NOMO-1 treated with DMSO at 0.1 percent for 48 hours (cell line): ENCODE data around the gene COL5A1.
"Not testable (repeated sequence)": the region's sequence is repeated elsewhere in the genome, so short reads cannot be mapped to it uniquely, and the experiment has no call there.

Experiments
- DNase-seq: peaks from one replicate; lab custom pipeline; 2025; ENCODE audit not compliant: unreplicated experiment; lab: John Stamatoyannopoulos, UW

Gene COL5A1

DNA sequence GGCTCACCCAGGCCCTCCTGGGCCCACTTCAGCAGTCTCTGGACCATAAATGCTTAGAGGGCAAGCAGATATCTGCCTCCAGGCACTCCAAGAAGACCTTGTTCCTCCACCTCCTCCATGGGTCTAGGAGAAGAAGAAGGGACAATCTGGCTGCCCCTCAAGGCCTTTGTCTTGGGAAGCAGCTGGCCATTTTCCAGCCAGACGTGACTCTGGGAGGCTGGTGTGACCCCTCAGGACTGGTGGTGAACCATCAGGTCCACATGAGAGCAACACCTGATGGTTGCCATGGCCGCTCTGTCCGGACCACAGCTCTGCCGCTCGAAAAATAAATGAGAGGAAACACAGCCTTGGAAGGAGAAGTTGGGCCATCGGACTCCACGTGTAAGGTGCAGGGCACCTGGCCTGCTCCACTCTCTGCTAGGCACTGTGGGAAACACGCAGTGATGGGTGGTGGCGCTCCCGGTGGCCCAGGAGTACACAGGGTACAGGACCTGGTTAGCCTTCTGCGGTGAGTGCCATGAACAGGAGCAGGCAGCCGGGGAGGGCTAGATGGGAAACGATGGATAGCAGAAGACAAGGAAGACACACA, 3.0 kb upstream of the COL5A1 start:
- DNase-seq, result no peak

DNA sequence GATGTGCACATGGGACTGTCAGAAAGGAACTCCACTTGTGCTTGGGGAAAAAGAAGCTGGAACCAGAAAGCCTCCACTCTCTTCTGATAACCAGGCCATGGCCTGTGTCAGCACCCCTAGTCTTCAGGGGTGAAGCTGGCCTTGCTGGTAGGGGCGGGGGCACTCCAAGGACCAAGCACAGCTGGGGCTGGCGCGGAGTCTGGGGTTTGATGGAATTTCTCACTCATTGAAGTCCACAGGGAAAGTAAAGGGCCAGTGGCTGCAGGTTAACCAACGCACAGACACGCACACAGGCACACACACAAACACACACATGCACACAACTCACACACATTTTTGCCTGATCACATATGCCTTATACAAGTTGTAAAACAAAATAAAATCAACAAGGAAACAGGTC, 1.6 kb upstream of the COL5A1 start:
- no peak for DNase-seq

DNA sequence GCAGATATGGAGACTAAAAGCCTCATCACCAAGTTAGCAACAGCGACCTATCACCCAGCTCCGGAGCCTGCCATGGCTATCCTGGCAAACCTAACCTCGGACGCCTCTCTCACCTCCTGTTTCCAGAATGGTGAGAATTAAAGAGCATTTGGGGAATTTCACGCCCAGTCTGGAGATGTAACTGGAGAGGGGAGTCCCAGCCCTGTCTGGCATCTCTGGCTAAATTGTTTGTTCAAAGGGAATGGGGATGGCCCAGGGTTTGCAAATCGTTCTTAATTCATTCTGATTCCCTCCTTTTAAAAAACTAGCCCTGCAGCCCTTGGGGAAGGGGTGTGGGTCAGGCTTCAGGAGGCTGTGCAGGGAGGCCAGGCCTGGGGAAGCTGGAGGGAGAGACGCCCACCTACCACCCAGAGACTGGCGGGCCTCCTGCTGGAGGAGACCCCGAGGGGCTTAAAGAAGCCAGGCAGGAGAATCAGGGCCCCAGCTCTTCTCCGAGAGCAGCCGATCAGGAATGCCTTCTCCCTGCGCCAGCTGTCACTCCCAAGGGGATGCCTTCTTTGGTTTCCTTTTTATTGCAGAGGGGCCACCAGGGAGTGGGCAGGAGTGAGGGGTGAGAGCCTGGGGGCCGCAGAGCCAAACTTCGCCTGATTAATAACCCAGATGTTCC, 964 bp upstream of the COL5A1 start:
- DNase-seq, result no peak

DNA sequence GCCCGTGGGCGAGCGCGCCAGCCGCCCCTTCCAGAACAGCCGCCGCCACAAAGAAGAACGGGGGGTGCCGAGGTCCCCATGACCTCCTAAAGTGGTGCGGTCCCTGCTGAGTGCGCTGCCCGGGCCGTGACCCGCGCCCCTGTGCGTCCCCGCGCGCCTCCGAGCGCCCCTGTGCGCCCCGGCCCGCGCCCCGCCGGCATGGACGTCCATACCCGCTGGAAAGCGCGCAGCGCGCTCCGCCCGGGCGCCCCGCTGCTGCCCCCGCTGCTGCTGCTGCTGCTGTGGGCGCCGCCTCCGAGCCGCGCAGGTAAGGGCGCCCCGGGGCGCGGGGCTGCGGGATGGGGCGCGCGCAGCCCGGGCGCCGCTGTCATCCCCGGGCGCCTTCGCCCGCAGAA, 384 bp downstream of the COL5A1 start:
- no peak for DNase-seq

DNA sequence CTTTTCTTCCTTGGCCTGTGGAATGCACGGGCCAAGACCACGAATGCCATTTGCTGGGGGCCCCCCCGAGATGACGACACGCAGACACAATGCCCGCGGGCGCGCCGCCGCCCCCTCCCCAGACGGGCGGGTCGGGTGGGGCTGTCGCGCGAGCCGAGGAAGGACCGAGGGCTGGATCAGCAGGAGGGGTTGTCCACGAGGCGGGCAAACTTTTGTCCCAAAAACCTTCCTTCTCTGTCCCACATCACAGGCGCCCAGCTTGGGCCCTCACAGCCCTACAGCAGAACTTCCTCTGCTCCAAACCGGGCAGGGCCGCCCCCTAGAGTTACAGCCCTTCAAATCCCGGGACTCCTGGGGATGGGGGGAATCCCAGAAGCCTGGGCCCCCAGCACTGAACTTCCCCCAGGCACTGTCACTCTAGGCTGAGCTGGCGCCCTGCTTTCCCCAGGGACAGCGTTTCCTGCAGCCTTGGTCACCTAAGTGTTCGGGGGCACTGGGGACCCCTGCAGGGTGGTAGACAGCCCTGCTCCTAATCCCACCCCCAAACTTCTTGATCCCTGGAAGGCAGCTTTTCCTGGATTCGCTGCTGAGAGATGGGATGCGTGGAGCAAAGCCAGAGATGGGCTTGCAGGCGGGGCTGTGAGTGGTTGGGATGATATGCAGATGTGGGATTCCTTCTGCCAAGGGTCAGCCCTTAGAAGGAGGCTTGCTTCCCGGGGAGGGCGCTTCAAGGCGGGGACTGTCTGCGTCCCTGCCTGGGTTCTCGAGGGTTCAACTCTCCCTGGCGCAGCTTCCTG, 980 bp downstream of the COL5A1 start:
- no peak for DNase-seq

DNA sequence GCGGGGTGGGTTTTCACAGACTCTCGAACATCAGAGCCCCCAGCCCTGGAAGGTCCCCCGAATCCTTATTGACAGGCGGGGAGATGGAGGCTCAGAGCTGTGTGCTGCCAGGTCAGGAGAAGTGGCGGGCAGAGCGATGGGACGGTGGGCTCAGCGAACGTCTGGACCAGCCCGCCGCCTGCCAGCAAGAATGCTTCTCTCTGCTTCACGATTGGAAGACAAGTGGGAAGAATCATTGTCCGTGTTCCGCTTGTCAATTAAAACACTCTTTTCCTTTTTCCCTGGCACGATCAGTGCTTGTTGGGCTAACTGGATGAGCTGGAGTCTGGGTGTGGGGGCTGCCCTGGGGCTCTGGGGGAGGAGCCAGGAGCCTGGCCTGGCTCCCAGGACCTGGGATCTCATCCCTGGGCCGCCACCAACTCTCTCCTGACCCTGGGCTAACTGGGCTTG, 1.6 kb downstream of the COL5A1 start:
- DNase-seq, result no peak

DNA sequence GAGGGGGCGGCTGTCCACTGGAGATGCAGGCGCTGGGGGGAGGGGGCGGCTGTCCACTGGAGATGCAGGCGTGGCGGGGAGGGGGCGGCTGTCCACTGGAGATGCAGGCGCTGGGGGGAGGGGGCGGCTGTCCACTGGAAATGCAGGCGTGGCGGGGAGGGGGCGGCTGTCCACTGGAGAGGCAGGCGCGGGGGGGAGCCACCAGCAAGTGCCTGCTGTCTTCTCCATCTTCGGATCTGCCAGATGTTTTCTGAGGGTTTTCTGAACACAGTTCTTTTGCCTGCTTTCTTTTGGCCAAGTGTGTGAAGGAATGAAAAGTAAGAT, 2.8 kb downstream of the COL5A1 start:
- not testable (repeated sequence) for DNase-seq

DNA sequence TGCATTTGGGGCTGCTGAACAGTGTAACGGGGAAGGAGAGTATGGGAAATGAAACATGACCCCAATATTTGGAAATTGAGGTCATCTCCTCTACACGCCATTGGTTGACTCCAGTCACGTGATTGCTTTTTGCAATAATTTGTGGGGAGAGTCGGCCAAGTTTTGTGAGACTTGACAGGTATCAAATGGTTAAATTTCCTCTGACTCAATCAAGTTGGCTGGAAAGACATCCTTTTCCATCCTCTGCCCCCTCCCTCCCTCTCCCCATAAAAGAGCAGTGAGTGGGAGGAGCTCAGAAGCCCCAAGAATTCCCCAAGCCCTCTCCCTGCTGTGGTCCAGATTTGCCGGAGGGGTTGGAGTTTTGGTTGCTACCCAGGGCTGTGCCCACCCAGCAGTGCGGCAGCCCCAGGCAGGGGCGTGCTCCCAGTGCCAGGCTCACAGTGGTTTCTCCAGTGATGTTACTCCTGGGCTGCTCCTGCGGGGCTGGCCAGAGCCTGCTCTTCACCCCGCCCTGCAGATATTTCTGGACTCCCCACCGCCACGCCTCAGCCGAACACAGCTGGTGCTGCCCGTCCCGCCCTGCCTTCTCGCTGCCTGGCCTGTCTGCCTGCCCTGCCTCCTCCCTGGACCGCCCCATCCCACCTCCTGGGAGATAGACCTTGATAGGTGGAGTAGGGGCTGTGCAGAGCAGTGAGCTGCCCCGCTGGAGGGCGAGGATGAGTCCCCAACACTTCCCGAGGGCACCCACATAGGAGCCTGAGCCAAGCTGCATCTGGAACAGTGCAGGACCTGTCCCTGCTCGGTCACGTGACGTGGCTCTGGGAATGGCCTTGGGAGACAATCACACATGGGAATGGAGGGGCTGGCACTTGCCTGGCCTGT, 3.4 kb downstream of the COL5A1 start:
- no peak for DNase-seq

DNA sequence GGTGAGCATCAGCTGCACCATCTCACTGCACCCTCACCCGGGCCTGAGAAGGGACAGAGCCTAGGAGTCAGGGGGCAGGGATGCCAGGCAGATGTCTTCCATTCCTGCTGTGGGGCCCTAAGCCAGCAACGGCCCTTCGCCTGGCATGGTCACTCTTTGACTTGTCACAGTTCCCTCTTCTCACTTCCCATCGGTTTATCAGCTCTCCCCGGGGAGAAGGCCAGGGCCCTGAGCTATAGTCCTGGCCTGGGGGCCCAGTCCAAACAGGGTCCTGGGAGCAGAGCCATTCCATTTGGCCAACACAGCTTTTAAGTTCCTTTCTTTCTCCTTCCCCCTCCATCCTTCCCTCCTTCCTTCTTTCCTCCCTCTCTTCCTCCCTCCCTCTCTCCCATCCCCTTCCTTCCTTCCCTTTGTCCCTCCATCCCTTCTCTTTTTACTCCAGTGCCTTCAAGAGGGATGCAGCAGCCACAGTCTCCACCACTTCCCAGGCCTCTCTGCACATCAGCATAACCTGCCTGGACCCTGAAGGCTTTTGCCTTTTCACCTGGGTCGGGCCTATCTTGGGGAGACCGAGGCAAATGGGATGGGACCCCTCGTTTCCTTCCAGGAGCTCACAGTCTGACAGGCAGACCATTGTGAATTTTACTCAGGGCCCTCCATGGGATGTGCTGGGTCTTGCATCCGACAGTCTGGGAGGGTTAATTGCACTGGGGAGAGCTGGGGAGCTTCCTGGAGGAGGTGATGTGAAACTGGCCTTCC, 4.2 kb downstream of the COL5A1 start:
- DNase-seq, result no peak

DNA sequence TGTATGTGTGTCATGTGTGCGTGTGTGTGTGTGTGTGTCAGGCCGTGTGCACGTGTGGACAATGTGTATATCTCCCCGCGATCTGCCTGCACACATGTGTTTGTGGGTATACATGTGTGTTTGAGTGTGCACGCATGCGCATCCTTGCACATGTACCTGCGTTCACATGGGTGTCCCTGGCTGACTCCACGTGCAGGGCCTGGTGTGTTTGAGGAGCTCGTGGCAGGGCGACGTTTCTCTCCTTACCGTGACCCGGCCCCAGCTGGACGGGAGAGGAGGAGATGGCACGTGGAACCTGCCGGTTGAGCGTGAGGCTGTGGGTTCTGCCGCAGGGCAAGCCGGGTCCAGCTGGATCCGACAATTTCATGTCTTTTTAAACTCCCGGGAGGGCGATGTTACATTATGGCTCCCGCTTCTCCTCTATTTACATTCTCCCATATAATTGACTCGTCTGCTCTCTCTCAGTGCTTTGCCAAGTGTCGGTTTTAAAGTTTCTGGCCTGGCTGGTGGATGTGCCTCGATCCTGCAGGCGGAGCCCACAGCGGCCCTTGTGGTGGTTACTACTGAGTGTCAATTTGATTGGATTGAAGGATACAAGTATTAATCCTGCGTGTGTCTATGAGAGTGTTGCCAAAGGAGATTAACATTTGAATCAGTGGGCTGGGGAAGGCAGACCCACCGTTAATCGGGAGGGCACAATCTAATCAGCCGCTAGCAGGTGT, 5.9 kb downstream of the COL5A1 start:
- no peak for DNase-seq

DNA sequence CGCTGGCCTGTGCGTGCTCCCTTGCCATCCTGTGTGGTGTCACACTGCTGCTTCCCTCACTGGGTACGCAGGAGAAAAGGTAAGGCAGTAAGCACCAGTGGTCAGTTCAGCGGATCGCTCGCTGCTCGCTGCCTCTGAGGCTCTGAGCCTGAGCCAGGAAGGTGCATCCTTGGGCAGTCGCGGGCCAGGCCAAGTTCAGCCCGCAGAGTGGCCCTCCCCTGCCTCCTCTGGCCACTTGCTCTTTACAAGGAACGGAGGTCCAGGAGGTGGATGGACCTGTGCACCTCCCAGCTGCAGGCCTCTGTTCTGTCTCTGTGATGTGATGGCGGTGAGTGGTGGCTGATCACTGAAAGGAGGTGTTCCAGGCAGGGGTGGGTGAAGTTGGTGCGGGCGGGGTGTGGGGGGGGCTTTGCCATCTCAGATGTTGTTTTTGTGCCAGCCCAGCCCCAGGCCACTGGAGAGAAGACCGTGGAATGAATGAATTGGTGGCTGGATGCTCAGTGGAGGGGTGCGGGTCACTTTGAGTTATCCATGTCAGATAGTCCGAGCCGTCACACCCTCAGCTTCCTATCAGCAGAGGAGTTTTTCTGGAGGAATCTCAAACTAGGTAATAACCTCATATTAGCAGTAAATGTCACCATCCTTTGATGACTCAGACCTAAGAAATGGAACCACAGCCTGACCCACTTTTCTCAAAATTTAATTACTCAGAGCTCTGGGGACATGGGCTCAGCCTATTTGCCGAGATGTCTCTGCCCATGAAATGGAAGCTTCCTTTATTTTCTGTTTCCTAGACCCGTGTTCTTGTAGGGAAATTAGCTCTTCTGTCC, 7.3 kb downstream of the COL5A1 start:
- no peak for DNase-seq

DNA sequence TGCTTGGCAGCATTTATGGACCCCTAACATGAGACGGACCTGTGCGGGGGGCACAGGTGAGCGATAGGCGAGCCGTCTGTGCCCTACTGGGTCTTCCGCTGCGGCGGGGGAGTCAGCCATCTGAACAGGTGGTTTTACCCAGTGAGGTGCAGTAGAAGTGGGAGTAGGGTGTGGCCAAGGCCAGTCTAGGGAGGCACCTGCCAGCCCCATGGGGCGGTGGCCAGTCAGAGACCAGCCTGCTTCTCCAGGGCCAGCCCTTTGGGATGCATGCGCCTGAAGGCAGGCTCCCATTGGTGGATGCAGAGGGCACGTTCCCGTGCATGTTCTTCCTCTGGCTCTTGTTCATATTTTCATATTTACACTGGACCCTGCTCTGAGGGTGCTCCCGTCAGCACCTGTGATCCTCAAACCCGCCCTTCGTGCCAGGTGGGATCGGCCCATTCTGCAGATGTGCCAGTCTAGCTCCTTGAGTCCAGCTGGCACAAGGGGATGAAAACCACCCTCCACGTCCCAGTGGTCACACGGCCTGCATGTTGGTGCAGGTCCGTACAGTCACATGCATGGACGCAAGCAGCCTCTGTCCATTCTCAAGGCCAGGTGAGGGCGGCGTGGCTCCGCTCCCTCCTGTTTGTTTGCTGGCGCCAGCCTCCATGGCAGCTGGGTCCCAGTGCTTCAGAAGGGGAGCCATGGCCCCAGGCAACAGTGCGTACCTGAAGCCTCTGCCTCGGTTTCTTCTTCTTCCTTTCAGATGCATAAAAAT, 9.0 kb downstream of the COL5A1 start:
- no peak for DNase-seq

DNA sequence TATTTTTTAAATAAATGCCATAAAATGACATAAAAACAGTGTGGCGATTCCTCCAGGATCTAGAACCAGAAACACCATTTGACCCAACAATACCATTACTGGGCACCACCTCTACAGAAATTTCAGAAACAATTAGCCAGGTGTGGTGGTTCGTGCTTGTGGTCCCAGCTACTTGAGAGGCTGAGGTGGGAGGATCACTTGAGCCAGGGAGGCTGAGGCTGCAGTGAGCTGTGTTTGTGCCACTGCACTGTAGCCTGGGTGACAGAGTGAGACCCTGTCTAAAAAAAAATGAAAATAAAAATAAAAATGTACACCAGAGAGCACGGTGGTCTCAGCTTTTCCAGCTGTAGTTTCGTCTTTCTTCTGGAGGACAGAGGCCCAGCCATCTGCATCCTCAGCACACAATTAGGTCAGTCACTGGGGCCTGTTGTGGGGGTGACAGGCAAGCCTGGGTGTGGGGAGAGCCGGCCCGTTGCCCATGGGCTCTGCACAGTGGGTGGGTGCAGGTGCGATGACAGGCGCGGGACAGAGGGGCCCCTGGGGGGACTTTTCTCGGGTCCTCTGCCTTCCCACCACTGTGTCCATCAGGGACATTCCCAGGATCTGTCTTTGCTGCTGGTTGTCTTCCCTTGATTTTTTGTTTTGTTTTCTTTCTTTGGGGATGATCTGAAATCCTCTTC, 9.8 kb downstream of the COL5A1 start:
- no peak for DNase-seq

DNA sequence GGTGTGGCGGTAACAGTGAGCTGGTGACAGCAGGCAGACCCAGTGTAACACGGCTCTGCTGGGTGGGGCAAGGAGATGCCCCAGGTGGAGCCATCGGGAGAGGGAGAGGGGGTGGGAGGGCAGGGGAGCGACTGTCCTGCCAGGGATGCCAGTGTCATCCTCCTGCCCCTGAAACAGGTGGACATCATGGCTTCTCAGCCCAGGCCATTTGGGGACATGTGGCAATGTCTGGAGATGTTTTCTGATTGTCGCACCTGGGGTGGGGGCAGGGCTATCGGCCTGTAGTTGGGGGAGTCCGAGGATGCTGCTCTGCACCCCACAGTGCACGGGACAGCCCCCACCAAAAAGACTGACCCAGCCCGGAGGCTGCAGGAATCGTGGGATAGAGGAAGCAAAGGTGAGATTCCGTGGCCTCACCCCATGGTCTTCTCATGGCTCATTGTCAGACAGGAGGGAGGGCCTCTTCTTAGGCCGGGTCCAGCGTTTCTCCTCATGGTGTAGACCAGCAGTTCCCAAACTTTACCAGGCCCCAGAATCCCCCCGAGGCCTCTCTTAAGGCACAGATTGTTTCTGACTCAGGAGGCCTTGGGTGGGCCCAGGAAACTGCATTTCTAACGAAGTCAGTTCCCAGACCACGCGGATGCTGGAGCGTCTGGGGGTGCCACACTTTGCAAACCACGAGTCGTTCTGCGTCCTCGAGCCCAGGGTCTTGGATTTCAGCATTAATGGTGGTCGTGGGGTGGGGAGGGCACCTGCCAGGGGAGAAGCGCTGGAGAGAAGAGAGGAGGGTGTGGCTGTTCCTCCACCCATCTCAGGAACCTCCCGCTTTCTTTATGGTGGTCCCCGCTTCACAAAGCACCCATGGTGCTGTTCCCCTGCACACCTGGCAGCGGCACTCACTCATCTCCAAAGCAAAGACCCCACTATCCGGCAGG, 11.0 kb downstream of the COL5A1 start:
- no peak for DNase-seq

DNA sequence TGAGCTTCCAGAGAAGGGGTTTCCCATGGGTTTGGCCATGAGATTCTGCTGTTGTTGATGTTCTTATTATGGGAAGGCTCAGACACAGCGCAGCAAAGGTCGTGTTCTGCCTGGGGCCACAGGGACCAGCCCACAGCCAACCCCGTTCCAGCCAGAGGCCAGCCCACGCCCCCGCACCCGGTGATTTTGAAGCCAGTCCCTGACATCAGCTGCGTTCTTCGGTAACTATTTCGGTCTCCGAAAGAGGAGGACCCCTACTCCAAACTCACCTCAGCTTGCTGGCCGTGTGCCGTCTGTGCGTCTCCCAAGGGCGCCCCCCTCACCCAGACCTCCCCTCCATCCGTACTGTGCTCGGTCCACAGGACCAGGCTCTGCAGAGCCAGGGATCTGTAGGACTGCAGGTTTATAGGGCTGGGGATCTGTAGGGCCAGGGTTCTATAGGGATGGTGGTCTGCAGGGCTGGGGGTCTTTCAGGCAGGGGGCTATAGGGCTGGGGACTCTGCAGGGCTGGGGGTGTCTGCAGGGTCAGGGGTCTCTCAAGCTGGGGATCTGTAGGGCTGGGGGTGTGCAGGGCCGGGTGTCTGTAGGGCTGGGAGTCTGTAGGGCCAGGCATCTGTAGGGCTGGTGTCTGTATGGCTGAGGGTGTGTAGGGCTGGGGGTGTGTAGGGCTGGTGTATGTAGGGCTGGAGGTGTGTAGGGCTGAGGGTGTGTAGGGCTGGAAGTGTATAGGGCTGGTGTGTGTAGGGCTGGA, 11.8 kb downstream of the COL5A1 start:
- DNase-seq, result no peak

DNA sequence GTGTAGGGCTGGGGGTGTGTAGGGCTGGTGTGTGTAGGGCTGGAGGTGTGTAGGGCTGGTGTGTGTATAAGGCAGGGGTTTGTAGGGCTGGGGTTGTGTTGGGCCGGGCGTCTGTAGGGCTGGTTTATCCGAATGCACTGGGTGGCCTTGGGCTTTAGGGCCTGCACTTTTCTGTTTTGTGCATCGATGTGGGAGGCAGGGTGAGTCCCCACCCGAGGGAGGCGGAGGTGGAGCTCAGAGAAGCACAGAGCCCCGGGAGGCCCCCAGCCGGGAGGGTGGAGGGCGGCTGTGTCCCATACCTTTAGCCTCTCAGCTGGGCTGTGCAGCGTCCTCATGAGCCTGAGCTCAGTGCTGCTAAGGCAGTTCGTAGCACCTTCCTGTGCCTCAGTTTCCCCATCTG, 13.5 kb downstream of the COL5A1 start:
- DNase-seq, result no peak
